MM.1S (cell line): ENCODE results near the gene PIMREG.

ENCODE experiments used
- EZH2phosphoT487 ChIP-seq: fragments of 300-600 bp; sonication (generic); IDR thresholded peaks from 2 replicates; pipeline ENCODE4 v1.6.1; 2018; ENCODE audit warnings: antibody characterized with exemption, low read length
- TF ChIP-seq, protein P1 (sequence below): fragments of 300-600 bp; sonication (generic); IDR thresholded peaks from 2 replicates; pipeline ENCODE4 v1.5.1; 2016; ENCODE audit warnings: antibody characterized with exemption, low read length, mixed read lengths

DNA sequence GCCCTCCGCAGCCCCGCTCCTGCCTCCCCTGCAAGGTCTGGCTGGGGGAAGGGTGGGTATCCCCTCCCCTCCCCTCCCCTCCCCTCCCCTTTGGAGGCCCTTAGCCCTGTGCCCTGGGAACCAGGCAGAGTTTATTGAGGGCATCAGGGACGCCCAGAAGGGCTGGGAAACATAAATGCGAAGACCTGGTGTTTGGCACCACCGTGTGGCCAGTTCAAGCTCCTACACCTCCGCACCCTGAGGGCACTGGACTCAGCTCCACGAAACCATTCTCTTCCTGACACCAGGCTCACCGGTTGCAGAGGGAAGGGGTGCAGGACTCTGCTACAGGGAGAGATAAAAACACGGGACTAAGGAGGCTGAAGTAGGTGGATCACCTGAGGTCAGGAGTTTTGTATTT is 8.3 kb upstream of the PIMREG start:
- TF ChIP-seq, protein P1, sequence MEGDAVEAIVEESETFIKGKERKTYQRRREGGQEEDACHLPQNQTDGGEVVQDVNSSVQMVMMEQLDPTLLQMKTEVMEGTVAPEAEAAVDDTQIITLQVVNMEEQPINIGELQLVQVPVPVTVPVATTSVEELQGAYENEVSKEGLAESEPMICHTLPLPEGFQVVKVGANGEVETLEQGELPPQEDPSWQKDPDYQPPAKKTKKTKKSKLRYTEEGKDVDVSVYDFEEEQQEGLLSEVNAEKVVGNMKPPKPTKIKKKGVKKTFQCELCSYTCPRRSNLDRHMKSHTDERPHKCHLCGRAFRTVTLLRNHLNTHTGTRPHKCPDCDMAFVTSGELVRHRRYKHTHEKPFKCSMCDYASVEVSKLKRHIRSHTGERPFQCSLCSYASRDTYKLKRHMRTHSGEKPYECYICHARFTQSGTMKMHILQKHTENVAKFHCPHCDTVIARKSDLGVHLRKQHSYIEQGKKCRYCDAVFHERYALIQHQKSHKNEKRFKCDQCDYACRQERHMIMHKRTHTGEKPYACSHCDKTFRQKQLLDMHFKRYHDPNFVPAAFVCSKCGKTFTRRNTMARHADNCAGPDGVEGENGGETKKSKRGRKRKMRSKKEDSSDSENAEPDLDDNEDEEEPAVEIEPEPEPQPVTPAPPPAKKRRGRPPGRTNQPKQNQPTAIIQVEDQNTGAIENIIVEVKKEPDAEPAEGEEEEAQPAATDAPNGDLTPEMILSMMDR, result peak; percentile 78
- TF ChIP-seq EZH2phosphoT487, result no peak
